SK-N-MC (cell line): ENCODE results near the gene MRPS7.

Experiments used
- EZH2 ChIP-seq: fragments of 200-600 bp; sonication (generic); IDR thresholded peaks from one replicate; pipeline ENCODE4 v1.6.1; 2017; ENCODE audit warnings: antibody characterized with exemption
- POLR2AphosphoS5 ChIP-seq: IDR thresholded peaks from 2 replicates; pipeline ENCODE4 v1.6.1; 2012; ENCODE audit warnings: mild to moderate bottlenecking, low read depth, low read length, borderline replicate concordance

DNA sequence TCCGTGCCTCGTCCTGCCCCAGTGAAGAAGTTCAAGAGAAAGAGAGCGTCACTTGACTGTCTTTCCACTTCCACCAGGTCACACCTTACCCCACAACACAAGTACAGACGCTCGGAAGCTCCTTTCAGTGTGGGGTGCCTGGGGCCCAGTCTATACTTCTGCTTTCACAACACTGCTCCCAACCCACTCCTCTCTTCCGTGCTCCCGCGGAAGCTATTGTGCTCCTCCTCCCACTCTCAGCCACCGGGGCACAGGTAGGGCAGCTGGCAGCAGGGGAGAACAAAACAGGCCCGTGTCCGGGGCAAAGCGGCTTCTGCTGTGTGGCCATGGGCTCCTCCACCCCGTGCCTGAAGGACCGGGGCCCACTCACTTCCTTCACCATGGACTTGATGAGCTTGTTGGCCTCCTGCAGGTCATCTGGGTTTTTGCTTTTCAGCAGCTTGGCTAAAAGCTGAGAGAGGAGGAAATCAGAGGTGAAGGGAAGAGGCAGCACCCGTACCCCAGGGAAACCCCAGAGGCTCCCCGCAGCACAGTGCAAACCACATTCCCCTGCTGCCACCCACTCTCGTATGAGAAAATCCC is 19.1 kb upstream of the MRPS7 start:
- no peak for TF ChIP-seq EZH2
- TF ChIP-seq POLR2AphosphoS5: no peak
